BLaER1 (cell line): Measurements from ENCODE around the gene MIEN1.
A peak's percentile ranks its signal among the peaks of the same experiment; 100 is the strongest.

Experiments used
- H3K27ac ChIP-seq: shearing (Covaris generic); formaldehyde crosslinking; 2 replicates; pipeline ENCODE4 v1.8.1; 2022
- H3K27me3 ChIP-seq: shearing (Covaris generic); formaldehyde crosslinking; 2 replicates; pipeline ENCODE4 v1.8.1; 2022
- H3K36me3 ChIP-seq: shearing (Covaris generic); formaldehyde crosslinking; 2 replicates; pipeline ENCODE4 v1.8.1; 2022
- H3K4me1 ChIP-seq: shearing (Covaris generic); formaldehyde crosslinking; 2 replicates; pipeline ENCODE4 v1.8.1; 2022
- H3K4me2 ChIP-seq: shearing (Covaris generic); formaldehyde crosslinking; 2 replicates; pipeline ENCODE4 v1.8.1; 2022
- H3K4me3 ChIP-seq: shearing (Covaris generic); formaldehyde crosslinking; 2 replicates; pipeline ENCODE4 v1.8.1; 2022
- H3K9ac ChIP-seq: shearing (Covaris generic); formaldehyde crosslinking; 2 replicates; pipeline ENCODE4 v1.8.1; 2022
- H3K9me3 ChIP-seq: shearing (Covaris generic); formaldehyde crosslinking; 2 replicates; pipeline ENCODE4 v1.8.1; 2022
- H4K20me1 ChIP-seq: shearing (Covaris generic); formaldehyde crosslinking; 2 replicates; pipeline ENCODE4 v1.8.1; 2022
- Cebpa-rat ChIP-seq: shearing (Covaris generic); IDR thresholded peaks from 2 replicates; pipeline ENCODE4 v1.8.1; 2022

The MIEN1 gene

DNA sequence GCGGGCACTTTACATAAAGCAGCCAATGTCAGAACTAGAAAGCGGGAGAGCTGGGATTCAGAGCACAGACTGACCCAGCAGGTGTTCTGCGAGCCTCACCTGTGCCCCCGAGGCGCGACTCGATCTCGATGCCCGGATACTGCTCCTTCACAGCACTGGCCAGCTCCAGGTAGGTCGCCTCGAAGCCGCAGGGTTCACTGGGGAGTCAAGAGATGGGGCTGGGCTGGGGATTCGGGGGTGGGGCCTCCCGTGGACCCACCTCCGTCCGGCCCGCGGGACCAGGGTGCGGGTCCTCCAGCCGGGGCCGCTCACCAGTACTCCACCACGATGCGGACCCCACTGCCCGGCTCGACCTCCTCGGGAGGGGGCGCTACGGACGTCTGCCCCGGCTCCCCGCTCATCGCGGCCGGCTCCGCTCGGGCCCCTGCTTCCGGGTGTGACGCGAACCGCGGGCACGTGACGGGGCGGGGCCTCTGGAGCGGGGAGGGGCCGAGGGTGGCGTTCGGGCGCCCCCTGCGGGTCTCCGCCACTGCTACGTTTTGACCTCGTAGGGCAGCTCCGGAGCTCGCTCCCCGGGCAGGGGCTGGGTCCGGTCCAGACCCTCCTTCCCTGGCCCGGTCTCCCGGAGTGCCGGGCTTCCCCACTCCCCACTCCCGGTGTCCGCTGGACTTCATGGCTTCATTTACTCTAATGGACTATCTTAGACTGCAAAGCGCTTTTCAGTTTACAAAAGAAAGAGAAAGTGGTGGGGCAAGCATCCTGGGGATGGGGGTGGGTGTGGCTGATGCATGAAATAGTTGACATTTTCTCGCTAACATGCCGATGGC, at the start of gene MIEN1:
TSS of gene MIEN1 (minus strand) at position 438 of the 827 bp plus-strand sequence. CDS start at position 401, 37 bp downstream.
- H3K27ac ChIP-seq = peak within 1 kb of the TSS; percentile 92
- H3K9me3 ChIP-seq = no peaks in the 10 kb centered on the region
- peak within 1 kb of the TSS; percentile 90 for H3K9ac ChIP-seq
- peak within 1 kb of the TSS; percentile 97 for H3K4me2 ChIP-seq
- peaks cover 27% of the 10 kb centered on the region for H3K4me1 ChIP-seq
- H3K36me3 ChIP-seq = peaks cover 30% of the 10 kb centered on the region
- TF ChIP-seq Cebpa-rat = no peak
- no peaks in the 10 kb centered on the region for H3K27me3 ChIP-seq
- H3K4me3 ChIP-seq = peak within 1 kb of the TSS; percentile 83
- H4K20me1 ChIP-seq = no peaks in the 10 kb centered on the region

DNA sequence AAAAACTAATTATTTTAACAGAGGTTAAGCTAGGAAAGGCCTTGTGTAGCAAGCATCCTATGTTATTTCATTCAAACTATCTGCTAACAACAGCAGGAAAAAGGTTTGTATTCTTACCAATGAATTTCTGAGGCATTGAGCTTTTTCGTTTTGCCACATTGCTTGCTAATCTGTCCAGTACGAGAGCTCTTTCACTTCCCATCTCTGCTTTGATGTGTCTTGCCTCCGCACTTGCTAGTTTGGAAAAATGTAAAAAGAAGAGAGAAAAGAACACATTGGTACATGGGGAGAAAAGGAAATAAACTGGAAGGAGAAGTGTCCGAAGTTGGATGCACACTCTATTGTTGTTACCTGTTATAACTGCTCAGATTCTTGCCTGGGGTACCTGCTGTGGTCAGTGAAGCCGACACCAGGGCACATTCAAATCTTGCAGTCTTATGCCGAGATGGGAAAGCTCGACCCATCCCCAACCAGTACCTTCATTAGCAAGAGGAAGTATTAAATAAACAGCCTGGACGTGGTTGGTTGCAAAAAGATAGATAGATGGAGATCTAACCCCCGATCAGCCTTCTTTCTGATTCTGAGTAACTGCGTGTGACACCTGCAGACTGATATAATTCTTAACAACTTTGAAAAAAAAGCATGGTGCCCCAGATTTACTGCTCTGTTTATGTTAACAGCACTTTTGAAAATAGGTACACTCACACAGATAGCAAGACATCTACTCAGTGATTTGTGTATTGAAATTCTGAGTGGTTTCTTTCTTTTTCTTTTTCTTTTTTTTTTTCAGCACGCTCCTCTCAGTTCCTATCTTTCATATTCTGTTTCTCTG, 47.4 kb upstream of the MIEN1 start:
- Histone ChIP-seq H3K36me3 (no peaks in the 10 kb centered on the region), H3K27me3 (no peaks in the 10 kb centered on the region), H3K4me3 (no peak overlapping the region), H3K4me2 (no peak overlapping the region), H4K20me1 (no peaks in the 10 kb centered on the region), H3K9ac (no peak overlapping the region), H3K27ac (no peak overlapping the region), H3K4me1 (peaks cover 23% of the 10 kb centered on the region), H3K9me3 (no peaks in the 10 kb centered on the region)
- TF ChIP-seq Cebpa-rat = no peak

DNA sequence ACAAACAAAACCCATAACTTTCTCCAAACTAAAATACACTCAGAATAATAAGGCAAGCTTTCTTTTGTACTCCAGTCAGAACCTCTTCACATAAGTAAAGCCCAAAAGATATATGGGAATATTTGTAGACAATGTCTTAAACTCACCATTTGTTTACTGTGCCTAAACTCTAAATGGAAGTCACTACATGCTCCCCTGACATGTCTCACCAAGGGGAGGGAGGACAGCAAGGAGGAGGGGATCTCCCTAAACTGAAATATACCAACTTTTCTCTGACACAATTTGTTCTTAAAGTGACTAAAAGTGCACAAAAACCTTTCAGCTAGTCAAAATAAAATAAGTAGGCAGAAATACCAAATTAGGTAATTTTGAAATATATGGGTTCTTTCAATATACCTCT, 45.9 kb upstream of the MIEN1 start:
- no peaks in the 10 kb centered on the region for H4K20me1 ChIP-seq
- no peak overlapping the region for H3K4me3 ChIP-seq
- H3K9me3 ChIP-seq = no peaks in the 10 kb centered on the region
- H3K27ac ChIP-seq = no peak overlapping the region
- H3K4me2 ChIP-seq = no peak overlapping the region
- TF ChIP-seq Cebpa-rat = no peak
- no peaks in the 10 kb centered on the region for H3K36me3 ChIP-seq
- no peaks in the 10 kb centered on the region for H3K27me3 ChIP-seq
- peaks cover 17% of the 10 kb centered on the region for H3K4me1 ChIP-seq
- no peak overlapping the region for H3K9ac ChIP-seq

GRCh38 chr17:39775031-39775430, 44.7 kb upstream of the MIEN1 start:
- TF ChIP-seq Cebpa-rat = no peak
- no peaks in the 10 kb centered on the region for H3K36me3 ChIP-seq
- H3K27me3 ChIP-seq = no peaks in the 10 kb centered on the region
- H3K4me2 ChIP-seq = no peak overlapping the region
- H4K20me1 ChIP-seq = no peaks in the 10 kb centered on the region
- no peak overlapping the region for H3K9ac ChIP-seq
- no peak overlapping the region for H3K4me3 ChIP-seq
- H3K4me1 ChIP-seq = peaks cover 10% of the 10 kb centered on the region
- H3K27ac ChIP-seq = no peak overlapping the region
- H3K9me3 ChIP-seq = no peaks in the 10 kb centered on the region

GRCh38 chr17:39774047-39774446, 43.7 kb upstream of the MIEN1 start:
- Histone ChIP-seq H3K4me2 (no peak overlapping the region), H3K9ac (no peak overlapping the region)
- TF ChIP-seq Cebpa-rat = no peak

DNA sequence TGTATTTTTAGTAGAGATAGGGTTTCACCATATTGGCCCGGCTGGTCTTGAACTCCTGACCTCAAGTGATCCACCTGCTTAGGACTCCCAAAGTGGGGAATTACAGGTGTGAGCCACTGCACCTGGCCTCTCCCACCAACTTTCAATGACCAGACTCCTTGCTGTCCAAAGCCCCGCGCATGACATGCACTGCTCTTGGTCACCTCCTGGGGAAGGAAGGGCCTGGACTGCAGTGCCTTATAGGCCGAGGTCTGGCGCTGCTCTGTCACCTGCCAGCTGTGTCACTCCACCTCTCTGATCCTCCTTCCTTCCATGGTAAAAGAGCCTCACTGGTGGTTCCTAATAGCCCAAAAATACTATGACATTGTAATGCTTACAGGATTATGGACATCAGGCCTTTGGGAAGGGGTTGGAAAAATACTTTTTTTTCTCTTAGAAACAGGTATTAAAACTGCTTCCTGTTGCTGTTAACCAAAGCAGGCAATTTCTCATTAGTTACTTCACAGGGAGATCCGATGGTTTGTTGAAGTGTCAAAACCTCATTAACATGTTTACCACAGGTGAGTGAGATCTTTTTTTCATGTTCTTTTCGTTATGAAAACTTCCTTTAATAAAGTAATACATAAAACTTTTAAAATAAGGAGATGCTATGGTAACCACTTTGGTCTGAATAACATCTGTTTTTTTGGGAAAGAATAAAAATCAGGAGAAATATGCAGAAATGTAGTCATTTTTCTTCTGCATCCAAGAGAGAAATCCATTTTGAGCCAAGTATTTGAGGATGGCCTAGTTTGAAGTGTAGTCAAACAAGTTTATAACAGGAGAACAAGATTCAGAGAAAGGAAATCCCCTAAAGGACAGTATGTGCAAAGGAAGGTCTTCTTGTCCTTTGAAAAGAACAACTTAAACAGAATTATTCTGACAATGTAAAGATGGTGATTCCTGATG, 42.9 kb upstream of the MIEN1 start:
- no peaks in the 10 kb centered on the region for H3K27me3 ChIP-seq
- no peaks in the 10 kb centered on the region for H4K20me1 ChIP-seq
- peaks cover 10% of the 10 kb centered on the region for H3K4me1 ChIP-seq
- peak overlapping the region; percentile 25 for H3K4me2 ChIP-seq
- H3K27ac ChIP-seq = no peak overlapping the region
- H3K9me3 ChIP-seq = no peaks in the 10 kb centered on the region
- H3K36me3 ChIP-seq = no peaks in the 10 kb centered on the region
- no peak overlapping the region for H3K9ac ChIP-seq
- no peak overlapping the region for H3K4me3 ChIP-seq
- no peak for TF ChIP-seq Cebpa-rat

More at GRCh38 chr17:39774047-39774446, 43.7 kb upstream of the MIEN1 start:
- H3K4me1 ChIP-seq = peaks cover 10% of the 10 kb centered on the region
- no peak overlapping the region for H3K4me3 ChIP-seq
- H3K9me3 ChIP-seq = no peaks in the 10 kb centered on the region
- no peaks in the 10 kb centered on the region for H4K20me1 ChIP-seq
- no peak overlapping the region for H3K27ac ChIP-seq
- H3K27me3 ChIP-seq = no peaks in the 10 kb centered on the region
- H3K36me3 ChIP-seq = no peaks in the 10 kb centered on the region

DNA sequence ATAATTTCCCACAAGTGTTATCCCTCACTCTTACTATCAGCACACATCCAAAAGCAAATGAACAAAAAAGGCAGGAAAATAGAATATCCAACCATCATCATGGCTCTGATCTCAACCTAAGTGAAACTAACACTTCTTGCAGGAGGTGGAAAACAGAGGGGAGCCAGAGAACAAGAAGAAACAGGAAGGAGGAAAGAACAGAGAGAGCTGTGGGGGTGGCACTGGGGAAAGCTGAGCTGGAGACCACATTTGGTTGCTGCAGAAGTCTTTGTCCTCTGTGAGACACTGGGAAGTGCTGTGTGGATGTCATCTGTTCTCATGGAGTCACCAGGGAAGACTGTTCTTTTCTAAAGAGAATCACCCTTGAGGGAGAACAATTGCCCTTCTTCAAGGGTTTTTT, 42.1 kb upstream of the MIEN1 start:
- H3K36me3 ChIP-seq = no peaks in the 10 kb centered on the region
- H3K4me3 ChIP-seq = no peak overlapping the region
- no peaks in the 10 kb centered on the region for H3K9me3 ChIP-seq
- H3K27me3 ChIP-seq = no peaks in the 10 kb centered on the region
- H3K27ac ChIP-seq = no peak overlapping the region
- no peak for TF ChIP-seq Cebpa-rat
- peaks cover 13% of the 10 kb centered on the region for H3K4me1 ChIP-seq
- no peak overlapping the region for H3K9ac ChIP-seq
- no peaks in the 10 kb centered on the region for H4K20me1 ChIP-seq
- peak overlapping the region; percentile 25 for H3K4me2 ChIP-seq

DNA sequence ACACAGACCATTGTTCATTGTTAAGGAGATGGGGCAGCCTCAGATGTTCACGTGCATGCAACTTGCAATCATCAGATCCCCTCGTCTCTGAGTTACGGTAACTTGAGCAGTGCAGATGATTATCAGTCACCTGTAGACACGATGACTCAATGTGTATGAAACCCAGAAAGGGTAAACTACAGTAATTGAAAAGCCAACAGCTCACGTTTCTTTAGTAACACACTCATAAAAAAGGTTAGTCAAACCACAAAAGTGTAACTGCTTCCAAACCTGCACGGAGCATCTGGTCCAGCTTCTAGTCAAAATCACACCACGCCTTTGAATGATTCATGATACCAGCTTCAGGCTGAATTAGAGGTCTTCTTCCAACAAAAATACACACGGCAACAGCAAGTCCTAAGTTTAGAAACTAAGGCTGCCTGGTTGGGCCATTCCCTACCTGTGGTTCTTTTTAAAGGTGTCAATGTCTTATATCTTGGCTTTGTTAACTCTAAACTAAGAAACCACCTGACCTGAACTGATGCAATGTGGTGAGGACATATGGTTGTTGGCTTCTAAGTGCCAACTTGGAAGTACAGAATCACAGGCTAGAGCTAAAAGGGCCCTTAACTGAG, 39.7 kb upstream of the MIEN1 start:
- Histone ChIP-seq H4K20me1 (no peaks in the 10 kb centered on the region), H3K27me3 (no peaks in the 10 kb centered on the region), H3K27ac (no peak overlapping the region), H3K36me3 (no peaks in the 10 kb centered on the region), H3K4me3 (no peak overlapping the region), H3K9me3 (0 out of 2 replicates have a peak, but pooled peaks cover 4% of the 10 kb centered on the region), H3K4me2 (no peak overlapping the region), H3K4me1 (peaks cover 36% of the 10 kb centered on the region), H3K9ac (no peak overlapping the region)
- no peak for TF ChIP-seq Cebpa-rat

GRCh38 chr17:39767147-39767546, 36.8 kb upstream of the MIEN1 start:
- Histone ChIP-seq H3K27ac (peak overlapping the region; percentile 47; the same call in 1 of the 2 replicates), H3K4me3 (no peak overlapping the region), H3K9ac (no peak overlapping the region), H4K20me1 (no peaks in the 10 kb centered on the region), H3K27me3 (no peaks in the 10 kb centered on the region), H3K4me1 (peaks cover 33% of the 10 kb centered on the region), H3K4me2 (peak overlapping the region; percentile 71), H3K9me3 (0 out of 2 replicates have a peak, but pooled peaks cover 4% of the 10 kb centered on the region), H3K36me3 (no peaks in the 10 kb centered on the region)
- no peak for TF ChIP-seq Cebpa-rat
